Activated T-cell treated with anti-CD3 and anti-CD28 coated beads for 4 hours (primary cell): ENCODE data around the gene USP50.
"Not testable (repeated sequence)": the region's sequence is repeated elsewhere in the genome, so short reads cannot be mapped to it uniquely, and the experiment has no call there.

Experiments used
- DNase-seq: peaks from one replicate; pipeline ENCODE4 v3.0.0-alpha.2; 2020

Gene USP50

GRCh38 chr15:50501815-50502214, 44.7 kb downstream of the USP50 start:
- DNase-seq: no peak

GRCh38 chr15:50500352-50500751, 46.1 kb downstream of the USP50 start:
- no peak for DNase-seq

- DNase-seq: no peak
Measured at GRCh38 chr15:50496692-50497091, 49.8 kb downstream of the USP50 start.

- DNase-seq: not testable (repeated sequence)
Measured at GRCh38 chr15:50494547-50494946, 51.9 kb downstream of the USP50 start.

- DNase-seq: no peak
Measured at GRCh38 chr15:50493625-50494024, 52.8 kb downstream of the USP50 start.

- no peak for DNase-seq
Measured at GRCh38 chr15:50487287-50487686, 59.2 kb downstream of the USP50 start.

GRCh38 chr15:50485389-50485788, 61.1 kb downstream of the USP50 start:
- no peak for DNase-seq

- DNase-seq: no peak
Measured at GRCh38 chr15:50484781-50485180, 61.7 kb downstream of the USP50 start.

- DNase-seq: no peak
Measured at GRCh38 chr15:50476143-50476542, 70.3 kb downstream of the USP50 start.

- DNase-seq: no peak
Measured at GRCh38 chr15:50471072-50471471, 75.4 kb downstream of the USP50 start.

GRCh38 chr15:50463423-50464358, 82.8 kb downstream of the USP50 start:
- no peak for DNase-seq

- no peak for DNase-seq
Measured at GRCh38 chr15:50458348-50459112, 87.9 kb downstream of the USP50 start.

- DNase-seq: no peak
Measured at GRCh38 chr15:50452927-50453326, 93.5 kb downstream of the USP50 start.
